Fibroblast of skin of scalp (primary cell): Measurements from ENCODE around the gene NLRP12.
"Not testable (repeated sequence)": the region's sequence is repeated elsewhere in the genome, so short reads cannot be mapped to it uniquely, and the experiment has no call there.

Source experiments
- DNase-seq: peaks from one replicate; pipeline ENCODE4 v3.0.0-alpha.2; 2013

NLRP12 gene

DNA sequence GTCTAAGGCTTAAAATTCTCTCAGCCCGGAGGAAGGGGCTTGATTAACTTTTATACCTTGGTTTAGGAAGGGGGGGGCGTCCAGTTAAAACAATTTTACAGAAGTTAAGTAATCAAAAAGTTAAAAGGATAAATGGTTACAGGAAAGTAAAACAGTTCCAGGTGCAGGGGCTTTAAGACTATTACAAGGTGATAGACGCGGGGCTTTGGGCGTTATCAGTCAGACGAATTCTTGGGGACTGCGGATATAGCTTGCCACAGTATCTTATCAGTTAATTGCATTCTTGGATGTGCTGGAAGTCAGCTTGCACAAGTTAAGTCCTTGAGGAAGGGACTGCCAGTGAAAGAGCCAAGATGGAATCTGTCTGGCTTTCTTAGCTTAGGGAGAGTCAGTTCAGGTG, 49.6 kb downstream of the NLRP12 start:
- not testable (repeated sequence) for DNase-seq

DNA sequence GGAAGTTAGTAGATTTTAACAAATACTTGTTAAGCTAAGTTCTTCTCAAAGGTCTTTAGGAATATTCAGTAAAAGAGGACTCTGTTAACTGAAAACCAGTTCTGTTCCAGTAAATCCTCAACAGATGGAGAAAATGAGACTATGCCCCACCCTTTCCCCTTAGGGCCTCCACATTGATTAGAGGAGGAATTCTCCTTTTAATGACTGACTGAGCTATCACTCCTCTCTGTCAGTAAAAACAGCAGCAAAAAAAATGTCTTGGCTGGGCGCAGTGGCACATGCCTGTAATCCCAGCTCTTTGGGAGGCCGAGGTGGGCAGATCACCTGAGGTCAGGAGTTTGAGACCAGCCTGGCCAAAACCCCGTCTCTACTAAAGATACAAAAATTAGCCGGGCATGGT, 50.1 kb downstream of the NLRP12 start:
- DNase-seq = no peak

DNA sequence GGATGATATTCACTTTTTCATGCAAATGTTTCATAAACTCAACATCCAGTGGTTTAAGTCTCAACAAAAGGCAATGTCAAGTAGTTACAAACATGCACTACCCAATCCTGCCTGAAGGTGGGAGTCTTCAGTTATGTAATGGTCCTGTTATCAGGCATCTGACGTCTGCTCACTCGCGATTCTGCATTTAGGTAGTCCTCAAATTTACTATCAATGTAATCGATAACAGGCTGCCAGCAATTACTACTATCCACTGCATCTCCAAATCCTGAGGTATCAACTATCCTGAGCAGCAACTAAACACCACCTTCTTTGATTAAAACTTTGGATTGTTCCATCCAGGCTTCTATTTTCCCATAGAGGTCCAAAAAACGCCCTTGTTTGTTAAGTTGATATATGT, 51.2 kb downstream of the NLRP12 start:
- DNase-seq = peak; percentile 50

DNA sequence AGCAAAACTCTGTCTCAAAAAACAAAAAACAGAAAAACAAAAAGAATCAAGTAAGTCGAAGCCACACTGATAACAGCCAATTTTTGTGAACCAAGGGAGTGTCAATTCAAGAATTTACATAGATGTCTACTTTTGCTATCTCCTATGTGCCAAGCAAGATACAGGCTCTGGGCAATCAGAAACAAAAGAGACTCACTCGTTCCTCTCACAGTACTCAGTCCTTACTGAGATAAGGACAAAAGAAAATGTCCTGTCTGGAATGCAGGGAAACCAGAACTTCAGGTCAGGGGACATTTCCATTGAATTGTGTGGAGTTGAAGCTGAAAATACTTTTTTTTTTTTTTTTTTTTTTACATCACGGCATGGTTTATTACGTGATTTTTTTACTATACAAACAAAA, 53.0 kb downstream of the NLRP12 start:
- DNase-seq = no peak

DNA sequence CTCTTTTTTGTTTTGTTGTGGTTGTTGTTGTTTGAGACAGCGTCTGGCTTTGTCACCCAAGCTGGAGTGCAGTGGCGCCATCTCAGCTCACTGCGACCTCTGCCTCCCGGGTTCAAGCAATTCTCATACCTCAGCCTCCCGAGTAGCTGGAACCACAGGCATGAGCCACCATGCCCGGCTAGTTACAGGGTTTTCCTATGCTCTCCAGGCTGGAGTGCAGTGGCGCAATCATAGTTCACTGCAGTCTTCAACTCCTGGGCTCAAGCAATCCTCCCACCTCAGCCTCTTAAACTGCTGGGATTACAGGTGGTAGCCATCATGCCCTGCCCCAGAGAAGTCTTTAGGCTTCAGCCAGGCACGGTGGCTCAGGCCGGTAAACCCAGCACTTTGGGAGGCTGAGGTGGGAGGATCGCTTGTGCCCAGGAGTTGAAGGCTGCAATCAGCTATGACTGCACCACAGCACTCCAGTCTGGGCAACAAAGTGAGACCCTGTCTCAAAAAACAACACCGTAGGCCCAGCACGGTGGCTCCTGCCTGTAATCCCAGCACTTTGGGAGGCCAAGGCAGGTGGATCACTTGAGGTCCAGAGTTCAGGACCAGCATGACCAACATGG, 54.3 kb downstream of the NLRP12 start:
- DNase-seq = not testable (repeated sequence)

DNA sequence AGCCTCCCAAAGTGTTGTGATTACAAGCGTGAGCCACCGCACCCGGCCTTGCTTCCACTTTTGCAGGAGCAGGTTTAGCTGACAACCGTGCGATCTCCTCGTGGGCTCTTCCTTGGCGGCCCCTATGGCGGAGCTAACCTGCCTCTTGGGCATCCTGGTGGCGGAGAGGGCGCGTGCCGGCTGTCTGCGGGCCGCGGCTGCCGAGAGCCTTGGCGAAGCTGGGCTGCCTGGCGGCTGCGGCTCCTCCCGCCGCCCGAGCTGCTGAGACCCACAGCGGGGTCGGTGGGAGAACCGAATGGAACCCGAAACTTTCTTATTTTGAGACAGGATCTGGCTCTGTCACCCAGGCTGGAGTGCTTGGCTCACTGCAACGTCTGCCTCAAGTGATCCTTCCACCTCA, 55.7 kb downstream of the NLRP12 start:
- DNase-seq = no peak

DNA sequence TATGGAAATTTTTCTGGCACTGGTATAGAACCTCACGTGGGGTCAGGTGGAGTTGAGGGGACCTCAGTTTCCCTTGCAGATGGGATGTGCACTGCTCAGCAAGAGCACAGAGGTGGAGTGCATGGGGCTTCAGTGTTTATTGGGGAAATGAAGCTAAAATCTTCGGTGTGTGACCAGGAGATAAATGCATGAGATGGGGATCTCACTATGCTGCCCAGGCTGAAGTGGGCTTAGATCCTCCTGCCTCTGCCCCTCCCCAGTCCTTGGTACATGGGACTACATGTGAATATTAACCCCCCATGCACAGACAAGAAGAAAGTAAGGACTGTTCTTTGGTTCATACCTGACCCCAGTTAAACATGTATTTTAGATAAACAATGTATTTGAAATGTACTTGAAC, 65.1 kb downstream of the NLRP12 start:
- not testable (repeated sequence) for DNase-seq
